Lower leg skin (tissue), 4 donors: Measurements from ENCODE around the gene GPI. TPM values are rescaled to one million over a fixed set of nuclear protein-coding genes. Genes with fewer than 3 reads are reported as not detected.

ENCODE experiments used
- DNase-seq, 2 donors: peaks; one replicate each; pipeline ENCODE4 v3.0.0-alpha.2; 2019; ENCODE audit warnings: low spot score in 2 of 2
- H3K4me3 ChIP-seq: fragments of 200-600 bp; sonication (generic); 2 replicates; pipeline ENCODE4 v1.5.1; 2017; ENCODE audit warnings: mild to moderate bottlenecking, low read depth; ENCODE audit not compliant: poor library complexity, severe bottlenecking
- POLR2A ChIP-seq, 2 donors: fragments of 450-650 bp; IDR thresholded peaks; one replicate each; pipeline ENCODE4 v1.6.1; 2016 to 2017; ENCODE audit warnings: antibody characterized with exemption in 2 of 2, mild to moderate bottlenecking in 1 of 2, moderate library complexity in 1 of 2
- WGBS, 2 donors: methylation state at CpG; one replicate each; pipeline ENCODE4 v1.1.5; 2018; 5-methylcytosine and 5-hydroxymethylcytosine counted together
- intact Hi-C: fragments of 100-400 bp; cut with DNase I; formaldehyde crosslinking; loops from one replicate; pipeline ENCODE4 v1.15.0; 2023; ENCODE audit warnings: low total_unique reads
- total RNA-seq, 4 donors: library from RNA; depleted of rRNA; stranded (reverse); fragments of >200 nt; gene quantifications; one replicate each; pipeline ENCODE4 v1.1.0, GENCODE V29; 2016
- TF ChIP-seq, protein P1 (sequence below), 3 donors: fragments of 450-650 bp; IDR thresholded peaks; one replicate each; pipeline ENCODE4 v1.5.1; 2016; ENCODE audit warnings: antibody characterized with exemption in 3 of 3, mild to moderate bottlenecking in 3 of 3, moderate library complexity in 2 of 3

GPI gene
- total RNA-seq, 4 donors from 2014 or later, result 117 to 195 (median 124) TPM

DNA sequence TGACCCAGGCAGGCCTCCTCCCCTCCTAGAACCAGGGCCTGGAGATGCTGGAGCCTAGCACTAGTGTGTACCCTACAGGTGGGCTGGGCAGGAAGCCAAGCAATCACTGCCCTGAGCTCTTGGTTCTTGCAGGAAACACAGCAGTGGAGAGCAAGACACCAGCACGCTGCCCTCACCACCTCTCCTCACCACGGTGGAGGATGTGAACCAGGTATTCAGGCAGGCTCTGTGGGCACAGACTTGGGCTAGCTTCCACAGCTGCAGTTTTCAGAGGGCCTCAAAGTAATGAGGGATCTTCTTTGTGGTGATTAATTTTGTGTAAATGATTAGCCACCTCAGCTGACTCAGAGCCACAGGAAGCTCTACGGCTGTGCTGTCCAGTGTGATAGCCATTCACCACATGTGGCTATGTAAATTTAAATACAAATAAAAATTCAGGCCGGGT lies 13.6 kb upstream of the GPI start:
- H3K4me3 ChIP-seq, result no peak overlapping the region
- TF ChIP-seq, protein P1, sequence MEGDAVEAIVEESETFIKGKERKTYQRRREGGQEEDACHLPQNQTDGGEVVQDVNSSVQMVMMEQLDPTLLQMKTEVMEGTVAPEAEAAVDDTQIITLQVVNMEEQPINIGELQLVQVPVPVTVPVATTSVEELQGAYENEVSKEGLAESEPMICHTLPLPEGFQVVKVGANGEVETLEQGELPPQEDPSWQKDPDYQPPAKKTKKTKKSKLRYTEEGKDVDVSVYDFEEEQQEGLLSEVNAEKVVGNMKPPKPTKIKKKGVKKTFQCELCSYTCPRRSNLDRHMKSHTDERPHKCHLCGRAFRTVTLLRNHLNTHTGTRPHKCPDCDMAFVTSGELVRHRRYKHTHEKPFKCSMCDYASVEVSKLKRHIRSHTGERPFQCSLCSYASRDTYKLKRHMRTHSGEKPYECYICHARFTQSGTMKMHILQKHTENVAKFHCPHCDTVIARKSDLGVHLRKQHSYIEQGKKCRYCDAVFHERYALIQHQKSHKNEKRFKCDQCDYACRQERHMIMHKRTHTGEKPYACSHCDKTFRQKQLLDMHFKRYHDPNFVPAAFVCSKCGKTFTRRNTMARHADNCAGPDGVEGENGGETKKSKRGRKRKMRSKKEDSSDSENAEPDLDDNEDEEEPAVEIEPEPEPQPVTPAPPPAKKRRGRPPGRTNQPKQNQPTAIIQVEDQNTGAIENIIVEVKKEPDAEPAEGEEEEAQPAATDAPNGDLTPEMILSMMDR (IDR thresholded peaks at IDR 0.05), result no peak
- no peak for TF ChIP-seq POLR2A (IDR thresholded peaks at IDR 0.05)
- 85 to 89% methylated on average over 4 of the region's 4 CpGs for WGBS, 2 donors
- intact Hi-C loops, result no loop called here
- no peak for DNase-seq

DNA sequence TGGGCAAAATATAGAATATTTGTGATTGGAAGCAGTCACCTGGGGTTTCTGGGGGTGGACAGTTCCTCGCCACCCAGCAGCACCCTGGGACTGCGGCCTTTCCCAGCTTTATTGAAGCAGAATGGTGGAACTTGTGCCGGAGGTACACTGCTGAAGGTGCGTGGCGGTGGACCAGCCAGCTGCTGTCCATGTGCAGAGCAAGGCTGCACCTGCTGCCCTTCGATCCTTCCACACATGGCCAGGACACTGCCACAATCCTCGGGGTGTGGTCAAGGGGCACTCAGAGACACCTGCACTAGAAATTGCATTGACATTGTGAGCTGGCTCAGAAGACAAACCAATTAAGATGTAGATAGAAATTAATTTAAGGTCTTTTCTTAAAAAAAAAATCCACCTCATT lies 11.4 kb upstream of the GPI start:
- no peak for DNase-seq
- 92 to 94% methylated on average over 7 of the region's 7 CpGs for WGBS, 2 donors
- no peak overlapping the region for H3K4me3 ChIP-seq
- intact Hi-C loops, result no loop called here
- TF ChIP-seq, protein P1 (IDR thresholded peaks at IDR 0.05), result no peak
- no peak for TF ChIP-seq POLR2A (IDR thresholded peaks at IDR 0.05)

DNA sequence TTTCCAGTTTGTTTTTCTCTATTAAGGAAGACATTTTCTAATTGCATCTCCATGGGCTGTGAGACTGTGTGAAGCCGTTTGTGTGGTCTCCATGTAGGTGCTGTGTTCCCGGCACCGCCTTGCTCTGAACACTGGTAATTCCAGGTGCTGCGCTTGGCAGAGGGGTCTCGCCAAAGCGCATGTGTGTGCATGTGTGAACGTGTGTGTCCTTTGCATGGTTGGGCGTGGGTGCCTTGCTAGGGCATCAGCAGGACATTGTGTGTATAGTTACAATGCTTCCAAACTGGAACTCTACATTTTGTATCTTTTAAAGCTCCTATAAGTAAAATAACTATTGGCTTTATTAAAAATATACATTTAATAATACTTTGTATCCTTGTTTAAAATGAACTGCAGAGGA lies 9.8 kb upstream of the GPI start:
- no peak for TF ChIP-seq POLR2A (IDR thresholded peaks at IDR 0.05)
- TF ChIP-seq, protein P1 (IDR thresholded peaks at IDR 0.05), result no peak
- WGBS, 2 donors, result 70 to 79% methylated on average over 8 of the region's 8 CpGs
- no peak for DNase-seq
- H3K4me3 ChIP-seq, result no peak overlapping the region
- intact Hi-C loops, result no loop called here

DNA sequence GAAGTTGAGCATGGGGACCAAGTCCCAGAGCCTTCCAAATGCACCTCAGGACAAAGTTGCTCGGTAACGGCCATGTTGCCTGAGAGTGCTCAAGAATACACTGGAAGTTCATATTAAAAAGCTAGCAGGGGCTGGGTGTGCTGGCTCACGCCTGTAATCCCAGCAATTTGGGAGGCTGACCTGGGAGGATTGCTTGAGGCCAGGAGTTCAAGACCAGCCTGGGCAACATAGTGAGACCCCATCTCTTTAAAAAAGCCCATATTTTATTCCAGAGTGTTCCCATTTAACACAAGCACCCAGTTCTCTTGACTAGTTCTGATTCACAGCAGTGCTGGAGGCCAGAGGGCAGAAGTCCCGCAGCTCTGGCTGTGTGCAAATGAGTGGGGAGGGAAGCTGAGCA lies 8.1 kb upstream of the GPI start:
- 87 to 90% methylated on average over 4 of the region's 4 CpGs for whole genome bisulfite sequencing, 2 donors
- DNase-seq, result no peak
- H3K4me3 ChIP-seq, result no peak overlapping the region
- intact Hi-C loops, result no loop called here
- TF ChIP-seq, protein P1 (IDR thresholded peaks at IDR 0.05), result no peak
- TF ChIP-seq POLR2A (IDR thresholded peaks at IDR 0.05), result no peak

DNA sequence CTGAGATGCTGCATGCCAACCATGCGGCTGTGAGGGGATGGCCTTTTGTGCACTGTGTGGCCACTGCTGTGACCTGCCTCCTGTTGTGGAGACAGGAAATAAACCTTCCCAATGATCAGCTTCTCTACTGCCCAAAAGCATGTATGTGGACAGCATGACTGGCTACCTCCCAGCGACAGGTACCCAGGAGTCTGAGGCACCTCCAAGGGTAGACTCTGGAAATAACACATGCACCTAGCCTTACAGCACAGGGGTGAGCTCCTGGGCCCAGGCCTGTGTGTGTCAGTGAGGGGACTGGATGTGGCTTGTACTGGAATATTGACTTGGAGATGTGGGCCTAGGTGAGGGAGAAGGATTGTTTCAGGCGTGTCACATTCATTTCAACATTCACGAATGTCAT lies 7.6 kb upstream of the GPI start:
- no peak overlapping the region for H3K4me3 ChIP-seq
- intact Hi-C loops, result no loop called here
- TF ChIP-seq POLR2A (IDR thresholded peaks at IDR 0.05), result no peak
- TF ChIP-seq, protein P1 (IDR thresholded peaks at IDR 0.05), result no peak
- DNase-seq, result no peak
- 86 to 95% methylated on average over 4 of the region's 4 CpGs for WGBS, 2 donors
